ENCODE data around the gene CENPC. TPM values are rescaled to one million over a fixed set of nuclear protein-coding genes. Genes with fewer than 3 reads are reported as not detected.
"Not testable (repeated sequence)": the region's sequence is repeated elsewhere in the genome, so short reads cannot be mapped to it uniquely, and the experiment has no call there.

Gene CENPC
- total and polyA plus RNA-seq, 2 donors (not counting 3 experiments of a cell fraction or from before 2014, with no cell fraction given) = 3.6 to 26.4 TPM

GRCh38 chr4:67446811-67447210 lies 98.5 kb downstream of the CENPC start:
- Histone ChIP-seq H3K79me2 (ENCODE audit: control insufficient read depth, insufficient read depth, low read length) (no peaks in the 10 kb centered on the region), H4K20me1 (replicated peaks; ENCODE audit: control insufficient read depth, extremely low read depth, insufficient read depth, low read length) (no peaks in the 10 kb centered on the region), H3K9ac (replicated peaks; ENCODE audit: extremely low read depth, insufficient read depth, low read length) (no peak overlapping the region), H3K4me2 (ENCODE audit: insufficient read depth, low read length) (no peak overlapping the region), H3K36me3 (ENCODE audit: control insufficient read depth in 2 of 2, extremely low read depth in 1 of 2, insufficient read depth in 2 of 2, low read length in 2 of 2) (no peaks in the 10 kb centered on the region), H3K4me1 (ENCODE audit: control insufficient read depth, extremely low read depth, insufficient read depth, low read length) (no peaks in the 10 kb centered on the region), H3K27me3 (ENCODE audit: control insufficient read depth in 2 of 2, insufficient read depth in 2 of 2, low read length in 2 of 2) (no peaks in the 10 kb centered on the region), H3K27ac (ENCODE audit: insufficient read depth, low read depth, low read length) (no peak overlapping the region), H2AFZ (ENCODE audit: low read depth, low read length) (no peak overlapping the region), H3K4me3 (replicated peaks in 1 of 3; ENCODE audit: insufficient read depth in 1 of 3, low read depth in 1 of 3, low read length in 3 of 3) (no peak overlapping the region), H3K9me3 (replicated peaks; ENCODE audit: control insufficient read depth, insufficient read depth, low read length) (no peaks in the 10 kb centered on the region), H3K9me1 (replicated peaks; ENCODE audit: control insufficient read depth, extremely low read depth, insufficient read depth, low read length) (no peaks in the 10 kb centered on the region)
- FAIRE-seq (no peak), DNase-seq (ENCODE audit: low read depth, low spot score) (no peak)
- intact Hi-C loops (cut with micrococcal nuclease) = no loop called here
- no peak for TF ChIP-seq GATA2 (IDR thresholded peaks at IDR 0.05; ENCODE audit: insufficient read depth, insufficient read length, low read depth, low read length)
- no peak for TF ChIP-seq POLR2A (IDR thresholded peaks at IDR 0.05; ENCODE audit: low read depth, low read length)
- TF ChIP-seq JUN (IDR thresholded peaks at IDR 0.05; ENCODE audit: borderline replicate concordance, insufficient read depth, insufficient read length, low read depth) = no peak
- no peak for TF ChIP-seq MAX (IDR thresholded peaks at IDR 0.05; ENCODE audit: insufficient read depth, insufficient read length)
- TF ChIP-seq CTCF (IDR thresholded peaks at IDR 0.05; ENCODE audit: extremely low read depth in 1 of 2, insufficient read depth in 1 of 2, low read depth in 1 of 2, low read length in 2 of 2) = no peak
- TF ChIP-seq MYC (IDR thresholded peaks at IDR 0.05; ENCODE audit: low read depth, low read length) = no peak
- no peak for TF ChIP-seq FOS (IDR thresholded peaks at IDR 0.05; ENCODE audit: borderline replicate concordance, insufficient read depth, low read length)
- TF ChIP-seq POLR2AphosphoS5 (IDR thresholded peaks at IDR 0.05; ENCODE audit: insufficient read depth, low read depth, low read length) = no peak
- no peak for TF ChIP-seq EZH2 (IDR thresholded peaks at IDR 0.05; ENCODE audit: borderline replicate concordance, low read depth, low read length, severe bottlenecking)
- BruUV-seq (replicated peaks) = no TSS peak
- ChIA-PET POLR2A (no interaction called here), CTCF (no interaction called here)
- dilution Hi-C loops (cut with MboI; ENCODE audit: extremely low pct_ligation_motif_present, low sequenced_read_pairs) = no loop called here

GRCh38 chr4:67445881-67446280 lies 99.4 kb downstream of the CENPC start:
- H3K27me3 ChIP-seq (ENCODE audit: control insufficient read depth in 2 of 2, insufficient read depth in 2 of 2, low read length in 2 of 2); intact Hi-C loops (cut with micrococcal nuclease); FAIRE-seq; H4K20me1 ChIP-seq (replicated peaks; ENCODE audit: control insufficient read depth, extremely low read depth, insufficient read depth, low read length); H3K36me3 ChIP-seq (ENCODE audit: control insufficient read depth in 2 of 2, extremely low read depth in 1 of 2, insufficient read depth in 2 of 2, low read length in 2 of 2); H3K9me1 ChIP-seq (replicated peaks; ENCODE audit: control insufficient read depth, extremely low read depth, insufficient read depth, low read length); H3K9ac ChIP-seq (replicated peaks; ENCODE audit: extremely low read depth, insufficient read depth, low read length); CTCF ChIA-PET; H3K4me2 ChIP-seq (ENCODE audit: insufficient read depth, low read length); H3K4me1 ChIP-seq (ENCODE audit: control insufficient read depth, extremely low read depth, insufficient read depth, low read length); BruUV-seq (replicated peaks); dilution Hi-C loops (cut with MboI; ENCODE audit: extremely low pct_ligation_motif_present, low sequenced_read_pairs); H3K4me3 ChIP-seq (replicated peaks in 1 of 3; ENCODE audit: insufficient read depth in 1 of 3, low read depth in 1 of 3, low read length in 3 of 3); DNase-seq (ENCODE audit: low read depth, low spot score); H3K9me3 ChIP-seq (replicated peaks; ENCODE audit: control insufficient read depth, insufficient read depth, low read length); H3K79me2 ChIP-seq (ENCODE audit: control insufficient read depth, insufficient read depth, low read length); POLR2A ChIA-PET; H2AFZ ChIP-seq (ENCODE audit: low read depth, low read length); H3K27ac ChIP-seq (ENCODE audit: insufficient read depth, low read depth, low read length): not testable (repeated sequence)
